Ascending aorta (tissue), 2 donors: ENCODE measurements around the gene SERPINA12. TPM values are rescaled to one million over a fixed set of nuclear protein-coding genes. Genes with fewer than 3 reads are reported as not detected.

Experiments
- DNase-seq, 2 donors: peaks; one replicate each; pipeline ENCODE4 v3.0.0-alpha.2; 2019; ENCODE audit warnings: low spot score in 2 of 2
- H3K27ac ChIP-seq, 2 donors: fragments of 200-600 bp; sonication (generic); one replicate each; pipeline ENCODE4 v1.5.1; 2016 to 2017; ENCODE audit warnings: mild to moderate bottlenecking in 1 of 2
- H3K27me3 ChIP-seq: fragments of 200-600 bp; sonication (generic); one replicate; pipeline ENCODE4 v1.5.1; 2017
- H3K36me3 ChIP-seq, 2 donors: fragments of 200-600 bp; sonication (generic); one replicate each; pipeline ENCODE4 v1.5.1; 2016
- H3K4me1 ChIP-seq, 2 donors: fragments of 200-600 bp; sonication (generic); one replicate each; pipeline ENCODE4 v1.5.1; 2016 to 2017; ENCODE audit warnings: mild to moderate bottlenecking in 1 of 2
- H3K4me3 ChIP-seq, 2 donors: fragments of 200-600 bp; sonication (generic); one replicate each; pipeline ENCODE4 v1.5.1; 2016 to 2017; ENCODE audit warnings: mild to moderate bottlenecking in 1 of 2
- H3K9me3 ChIP-seq, 2 donors: fragments of 200-600 bp; sonication (generic); one replicate each; pipeline ENCODE4 v1.5.1; 2016
- CTCF ChIP-seq, 3 experiments: fragments of 200-600 bp in 2 of 3; fragments of 450-650 bp in 1 of 3; sonication (generic) in 2 of 3; IDR thresholded peaks; one replicate each; pipeline ENCODE4 v1.5.1; 2016 to 2019; ENCODE audit warnings: antibody characterized with exemption in 3 of 3, mild to moderate bottlenecking in 1 of 3, moderate library complexity in 1 of 3
- intact Hi-C: fragments of 100-400 bp; cut with DNase I; formaldehyde crosslinking; loops from one replicate; pipeline ENCODE4 v1.15.1; 2023
- total RNA-seq: library from RNA; depleted of rRNA; stranded (reverse); fragments of >200 nt; gene quantifications from one replicate; pipeline ENCODE4 v1.1.0, GENCODE V29; 2016

SERPINA12 gene
- total RNA-seq, 1 donor from 2014 or later = not detected

- no peaks in the 10 kb centered on the region for H3K9me3 ChIP-seq
- no peak overlapping the region for H3K27ac ChIP-seq
- intact Hi-C loops = no loop called here
- DNase-seq = no peak
- no peaks in the 10 kb centered on the region for H3K4me1 ChIP-seq
- TF ChIP-seq CTCF (IDR thresholded peaks at IDR 0.05) = peak; percentile 55 to 91 (median 78)
- no peak overlapping the region for H3K4me3 ChIP-seq
- no peaks in the 10 kb centered on the region for H3K36me3 ChIP-seq
- H3K27me3 ChIP-seq = no peaks in the 10 kb centered on the region
Observed at GRCh38 chr14:94548999-94549985, 40.0 kb upstream of the SERPINA12 start.

- intact Hi-C loops = no loop called here
- no peaks in the 10 kb centered on the region for H3K27me3 ChIP-seq
- H3K36me3 ChIP-seq = no peaks in the 10 kb centered on the region
- TF ChIP-seq CTCF (IDR thresholded peaks at IDR 0.05) = no peak
- peak in 1 of 2 donors; percentile 30 for DNase-seq
- no peak overlapping the region for H3K27ac ChIP-seq
- H3K4me3 ChIP-seq = no peak overlapping the region
- no peaks in the 10 kb centered on the region for H3K4me1 ChIP-seq
- no peaks in the 10 kb centered on the region for H3K9me3 ChIP-seq
Observed at GRCh38 chr14:94548131-94548998, 39.1 kb upstream of the SERPINA12 start.

GRCh38 chr14:94547726-94548125, 38.5 kb upstream of the SERPINA12 start:
- H3K27ac ChIP-seq = no peak overlapping the region
- TF ChIP-seq CTCF (IDR thresholded peaks at IDR 0.05) = no peak
- no peaks in the 10 kb centered on the region for H3K4me1 ChIP-seq
- H3K36me3 ChIP-seq = no peaks in the 10 kb centered on the region
- no peaks in the 10 kb centered on the region for H3K27me3 ChIP-seq
- intact Hi-C loops = no loop called here
- H3K9me3 ChIP-seq = no peaks in the 10 kb centered on the region
- H3K4me3 ChIP-seq = no peak overlapping the region
- peak in 1 of 2 donors; percentile 50 for DNase-seq

GRCh38 chr14:94547151-94547680, 37.9 kb upstream of the SERPINA12 start:
- Histone ChIP-seq H3K4me3 (no peak overlapping the region), H3K9me3 (no peaks in the 10 kb centered on the region), H3K27me3 (no peaks in the 10 kb centered on the region), H3K27ac (no peak overlapping the region), H3K36me3 (no peaks in the 10 kb centered on the region), H3K4me1 (no peaks in the 10 kb centered on the region)
- TF ChIP-seq CTCF (IDR thresholded peaks at IDR 0.05) = no peak
- DNase-seq = peak in 1 of 2 donors; percentile 34
- intact Hi-C loops = no loop called here

GRCh38 chr14:94545131-94545841, 36.0 kb upstream of the SERPINA12 start:
- no peaks in the 10 kb centered on the region for H3K9me3 ChIP-seq
- no peaks in the 10 kb centered on the region for H3K4me1 ChIP-seq
- H3K36me3 ChIP-seq = no peaks in the 10 kb centered on the region
- no peak for TF ChIP-seq CTCF (IDR thresholded peaks at IDR 0.05)
- intact Hi-C loops = no loop called here
- H3K4me3 ChIP-seq = no peak overlapping the region
- DNase-seq = peak in 1 of 2 donors; percentile 38
- no peak overlapping the region for H3K27ac ChIP-seq
- H3K27me3 ChIP-seq = no peaks in the 10 kb centered on the region
